ENCODE measurements around the gene MAST1. TPM values are rescaled to one million over a fixed set of nuclear protein-coding genes. Genes with fewer than 3 reads are reported as not detected.
A peak's percentile ranks its signal among the peaks of the same experiment; 100 is the strongest.

MAST1 gene
- polyA plus RNA-seq, 2 of the 4 experiments (the other 2 are of a cell fraction), result 1.4 to 2.2 TPM

DNA sequence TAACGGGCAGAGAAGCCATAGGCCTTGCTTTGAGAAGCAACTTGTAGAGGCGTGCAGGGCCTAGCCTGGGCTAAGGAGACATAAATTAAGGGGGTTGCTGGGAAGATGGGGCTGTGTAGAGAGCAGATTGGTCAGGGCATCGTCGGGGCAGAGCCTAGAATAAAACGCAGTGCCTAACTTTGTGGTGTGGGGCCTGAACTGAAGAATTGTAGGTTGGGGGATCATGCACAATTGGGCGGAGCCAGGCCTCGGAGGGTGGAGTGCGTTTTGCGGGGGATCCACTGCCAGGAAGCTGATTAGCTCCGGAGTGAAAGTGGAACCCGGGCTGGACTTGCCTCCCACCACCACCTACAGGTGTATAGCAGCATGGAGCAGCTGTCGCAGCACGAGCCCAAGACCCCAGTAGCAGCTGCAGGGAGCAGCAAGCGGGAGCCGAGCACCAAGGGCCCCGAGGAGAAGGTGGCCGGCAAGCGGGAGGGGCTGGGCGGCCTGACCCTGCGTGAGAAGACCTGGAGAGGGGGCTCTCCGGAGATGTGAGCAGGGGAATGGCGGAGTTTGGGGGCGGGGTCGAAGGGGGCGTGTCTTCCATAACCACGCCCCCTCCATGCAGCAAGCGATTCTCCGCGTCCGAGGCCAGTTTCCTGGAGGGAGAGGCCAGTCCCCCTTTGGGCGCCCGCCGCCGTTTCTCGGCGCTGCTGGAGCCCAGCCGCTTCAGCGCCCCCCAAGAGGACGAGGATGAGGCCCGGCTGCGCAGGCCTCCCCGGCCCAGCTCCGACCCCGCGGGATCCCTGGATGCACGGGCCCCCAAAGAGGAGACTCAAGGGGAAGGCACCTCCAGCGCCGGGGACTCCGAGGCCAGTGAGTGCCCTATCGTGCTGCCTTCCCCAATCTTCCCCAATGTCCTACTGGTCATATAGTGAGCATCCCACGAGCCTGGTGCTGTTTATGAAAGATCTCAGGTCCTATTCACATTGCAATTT, 29.1 kb downstream of the MAST1 start:
- POLR2A ChIA-PET, result no interaction called here
- H3K4me3 ChIP-seq, result peak overlapping the region; percentile 31; the same call in 2 of the 3 replicates
- H3K4me1 ChIP-seq, result no peaks in the 10 kb centered on the region
- peak in 1 of 2 experiments; percentile 52 for DNase-seq (ENCODE audit: low read depth in 1 of 2, low spot score in 1 of 2)
- FAIRE-seq, result no peak
- ATAC-seq, result peak; percentile 47 to 75; a peak in 5 of 6 replicates
- WGBS (ENCODE audit: missing lambda C conversion rate), result 62% methylated on average over 22 of the region's 51 CpGs
- TF ChIP-seq HOXA7 (CRISPR knock-in tag; IDR thresholded peaks at IDR 0.05) (no peak), RFX5 (IDR thresholded peaks at IDR 0.05) (no peak), ESRRA (IDR thresholded peaks at IDR 0.05; ENCODE audit: borderline replicate concordance, low read length) (no peak), CHD2 (IDR thresholded peaks at IDR 0.05; ENCODE audit: low read length, partially characterized antibody) (no peak), EP300 (IDR thresholded peaks at IDR 0.05) (no peak), TFCP2L1 (CRISPR knock-in tag; IDR thresholded peaks at IDR 0.05) (no peak), HEYL (CRISPR knock-in tag; IDR thresholded peaks at IDR 0.05) (no peak), NPAS2 (CRISPR knock-in tag; IDR thresholded peaks at IDR 0.05; ENCODE audit: borderline replicate concordance) (no peak), KDM1A (IDR thresholded peaks at IDR 0.05; ENCODE audit: low read depth) (no peak), RCOR1 (IDR thresholded peaks at IDR 0.05; ENCODE audit: low read depth, low read length) (no peak), MYC (IDR thresholded peaks at IDR 0.05; ENCODE audit: borderline replicate concordance, low read length) (no peak), HOXB5 (CRISPR knock-in tag; IDR thresholded peaks at IDR 0.05) (no peak), RARB (CRISPR knock-in tag; IDR thresholded peaks at IDR 0.05) (no peak), POLR2AphosphoS2 (conservative IDR thresholded peaks at IDR 0.05; ENCODE audit: low read length) (no peak), FOXS1 (CRISPR knock-in tag; IDR thresholded peaks at IDR 0.05) (no peak)
- TF ChIP-seq, protein P1, sequence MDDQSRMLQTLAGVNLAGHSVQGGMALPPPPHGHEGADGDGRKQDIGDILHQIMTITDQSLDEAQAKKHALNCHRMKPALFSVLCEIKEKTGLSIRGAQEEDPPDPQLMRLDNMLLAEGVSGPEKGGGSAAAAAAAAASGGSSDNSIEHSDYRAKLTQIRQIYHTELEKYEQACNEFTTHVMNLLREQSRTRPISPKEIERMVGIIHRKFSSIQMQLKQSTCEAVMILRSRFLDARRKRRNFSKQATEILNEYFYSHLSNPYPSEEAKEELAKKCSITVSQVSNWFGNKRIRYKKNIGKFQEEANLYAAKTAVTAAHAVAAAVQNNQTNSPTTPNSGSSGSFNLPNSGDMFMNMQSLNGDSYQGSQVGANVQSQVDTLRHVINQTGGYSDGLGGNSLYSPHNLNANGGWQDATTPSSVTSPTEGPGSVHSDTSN (IDR thresholded peaks at IDR 0.05), result no peak
- TF ChIP-seq, protein P2, sequence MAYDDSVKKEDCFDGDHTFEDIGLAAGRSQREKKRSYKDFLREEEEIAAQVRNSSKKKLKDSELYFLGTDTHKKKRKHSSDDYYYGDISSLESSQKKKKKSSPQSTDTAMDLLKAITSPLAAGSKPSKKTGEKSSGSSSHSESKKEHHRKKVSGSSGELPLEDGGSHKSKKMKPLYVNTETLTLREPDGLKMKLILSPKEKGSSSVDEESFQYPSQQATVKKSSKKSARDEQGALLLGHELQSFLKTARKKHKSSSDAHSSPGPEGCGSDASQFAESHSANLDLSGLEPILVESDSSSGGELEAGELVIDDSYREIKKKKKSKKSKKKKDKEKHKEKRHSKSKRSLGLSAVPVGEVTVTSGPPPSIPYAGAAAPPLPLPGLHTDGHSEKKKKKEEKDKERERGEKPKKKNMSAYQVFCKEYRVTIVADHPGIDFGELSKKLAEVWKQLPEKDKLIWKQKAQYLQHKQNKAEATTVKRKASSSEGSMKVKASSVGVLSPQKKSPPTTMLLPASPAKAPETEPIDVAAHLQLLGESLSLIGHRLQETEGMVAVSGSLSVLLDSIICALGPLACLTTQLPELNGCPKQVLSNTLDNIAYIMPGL (CRISPR knock-in tag; IDR thresholded peaks at IDR 0.05; ENCODE audit: borderline replicate concordance), result no peak
- TF ChIP-seq, protein P3, sequence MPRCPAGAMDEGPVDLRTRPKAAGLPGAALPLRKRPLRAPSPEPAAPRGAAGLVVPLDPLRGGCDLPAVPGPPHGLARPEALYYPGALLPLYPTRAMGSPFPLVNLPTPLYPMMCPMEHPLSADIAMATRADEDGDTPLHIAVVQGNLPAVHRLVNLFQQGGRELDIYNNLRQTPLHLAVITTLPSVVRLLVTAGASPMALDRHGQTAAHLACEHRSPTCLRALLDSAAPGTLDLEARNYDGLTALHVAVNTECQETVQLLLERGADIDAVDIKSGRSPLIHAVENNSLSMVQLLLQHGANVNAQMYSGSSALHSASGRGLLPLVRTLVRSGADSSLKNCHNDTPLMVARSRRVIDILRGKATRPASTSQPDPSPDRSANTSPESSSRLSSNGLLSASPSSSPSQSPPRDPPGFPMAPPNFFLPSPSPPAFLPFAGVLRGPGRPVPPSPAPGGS (IDR thresholded peaks at IDR 0.05), result no peak
- TF ChIP-seq, protein P4, sequence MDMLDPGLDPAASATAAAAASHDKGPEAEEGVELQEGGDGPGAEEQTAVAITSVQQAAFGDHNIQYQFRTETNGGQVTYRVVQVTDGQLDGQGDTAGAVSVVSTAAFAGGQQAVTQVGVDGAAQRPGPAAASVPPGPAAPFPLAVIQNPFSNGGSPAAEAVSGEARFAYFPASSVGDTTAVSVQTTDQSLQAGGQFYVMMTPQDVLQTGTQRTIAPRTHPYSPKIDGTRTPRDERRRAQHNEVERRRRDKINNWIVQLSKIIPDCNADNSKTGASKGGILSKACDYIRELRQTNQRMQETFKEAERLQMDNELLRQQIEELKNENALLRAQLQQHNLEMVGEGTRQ (IDR thresholded peaks at IDR 0.05), result no peak
- peak overlapping the region in 1 of 2 experiments; percentile 67; a peak in 2 of 6 replicates for H3K27ac ChIP-seq
- no peaks in the 10 kb centered on the region for H3K9me3 ChIP-seq
- peak overlapping the region; percentile 59 for H3K4me2 ChIP-seq
- CTCF ChIA-PET, result interaction anchor here (1.0 to 1.4 kb wide), 2 partner anchors 13 to 20 kb away, joined by 3 to 4 read pairs; no protein-coding TSS in a partner anchor

DNA sequence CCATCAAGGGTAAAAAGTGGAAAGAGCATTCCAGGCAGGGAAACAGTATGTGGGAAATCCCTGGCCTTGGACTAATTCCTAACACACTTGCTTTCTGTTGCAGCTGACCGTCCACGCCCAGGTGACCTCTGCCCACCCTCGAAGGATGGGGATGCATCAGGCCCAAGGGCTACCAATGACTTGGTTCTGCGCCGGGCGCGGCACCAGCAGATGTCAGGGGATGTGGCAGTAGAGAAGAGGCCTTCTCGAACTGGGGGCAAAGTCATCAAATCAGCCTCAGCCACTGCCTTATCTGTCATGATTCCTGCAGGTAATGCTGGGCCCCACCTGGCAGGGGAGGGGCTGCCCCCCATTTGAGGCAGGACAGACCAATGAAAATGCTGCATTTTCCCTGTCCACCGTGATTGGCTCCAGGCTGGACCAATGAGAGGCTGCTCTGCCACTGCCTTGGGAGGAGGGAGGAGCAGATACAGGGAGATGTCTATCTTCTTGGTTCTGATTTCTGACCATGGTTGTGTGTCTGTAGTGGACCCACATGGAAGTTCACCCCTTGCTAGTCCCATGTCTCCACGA, 30.3 kb downstream of the MAST1 start:
- no peak for FAIRE-seq
- CTCF ChIA-PET, result no interaction called here

More for the DNA sequence above, 30.3 kb downstream of the MAST1 start:
- DNase-seq (ENCODE audit: low read depth in 1 of 2, low spot score in 1 of 2) (peak in 1 of 2 experiments; percentile 49), ATAC-seq (peak in 1 of 2 experiments; percentile 44; a peak in 2 of 6 replicates)
- no peaks in the 10 kb centered on the region for H3K4me1 ChIP-seq
- no peak overlapping the region for H3K4me3 ChIP-seq
- TF ChIP-seq EHMT2 (IDR thresholded peaks at IDR 0.05; ENCODE audit: low read depth) (no peak), CEBPB (IDR thresholded peaks at IDR 0.05) (no peak), GATA3 (IDR thresholded peaks at IDR 0.05; ENCODE audit: borderline replicate concordance) (no peak), TFCP2L1 (CRISPR knock-in tag; IDR thresholded peaks at IDR 0.05) (no peak), RNF2 (IDR thresholded peaks at IDR 0.05; ENCODE audit: borderline replicate concordance, low read depth) (no peak)
- TF ChIP-seq, protein P1 (IDR thresholded peaks at IDR 0.05), result peak; percentile 44; the same call in 1 of the 2 replicates
- WGBS (ENCODE audit: missing lambda C conversion rate), result 80% methylated on average over 8 of the region's 10 CpGs
- H3K27ac ChIP-seq, result no peak overlapping the region
- H3K4me2 ChIP-seq, result no peak overlapping the region
- no peaks in the 10 kb centered on the region for H3K9me3 ChIP-seq
- POLR2A ChIA-PET, result no interaction called here

All from A549 (cell line).